K562 (cell line): ENCODE results near the gene EXOG. TPM values are rescaled to one million over a fixed set of nuclear protein-coding genes. Genes with fewer than 3 reads are reported as not detected.

Experiments used
- ERF ChIP-seq: fragments of 450-650 bp; formaldehyde crosslinking; IDR thresholded peaks from 2 replicates; pipeline ENCODE4 v1.4.0; 2020; ENCODE audit warnings: mild to moderate bottlenecking, mixed read lengths
- GABPB1 ChIP-seq: sonication (generic); formaldehyde crosslinking; IDR thresholded peaks from 2 replicates; pipeline ENCODE4 v1.8.0; 2022; ENCODE audit warnings: mild to moderate bottlenecking, missing genetic modification reagents
- HDAC1 ChIP-seq, 2 experiments: fragments of 450-650 bp; IDR thresholded peaks; 2 replicates each; pipeline ENCODE4 v1.6.1; 2016 to 2017; ENCODE audit warnings: inconsistent platforms in 1 of 2, mild to moderate bottlenecking in 1 of 2, moderate library complexity in 1 of 2
- HEY1 ChIP-seq: fragments of 250-450 bp; sonication (Bioruptor Pico); IDR thresholded peaks from 2 replicates; pipeline ENCODE4 v1.5.0; 2020; ENCODE audit warnings: mild to moderate bottlenecking, moderate library complexity, borderline replicate concordance
- KHSRP ChIP-seq: fragments of 450-650 bp; IDR thresholded peaks from 2 replicates; pipeline ENCODE4 v1.6.1; 2017
- MAFG ChIP-seq: fragments of 450-650 bp; conservative IDR thresholded peaks from 2 replicates; pipeline ENCODE4 v1.6.1; 2016; ENCODE audit warnings: missing genetic modification characterization, missing compliant biosample characterization
- MCM5 ChIP-seq: fragments of 450-650 bp; IDR thresholded peaks from 2 replicates; pipeline ENCODE4 v1.6.1; 2016; ENCODE audit warnings: low read depth
- MEF2A ChIP-seq: IDR thresholded peaks from 2 replicates; pipeline ENCODE4 v1.6.1; 2011; ENCODE audit warnings: low read depth, mild to moderate bottlenecking, low read length, moderate library complexity; ENCODE audit not compliant: control insufficient read depth
- NR4A1 ChIP-seq, 2 experiments: fragments of 250-450 bp in 1 of 2; fragments of 450-650 bp in 1 of 2; sonication (Bioruptor Pico) in 1 of 2; IDR thresholded peaks; 2 replicates each; pipeline versions ENCODE4 v1.4.0 to v1.6.1; 2016 to 2020; ENCODE audit warnings: mild to moderate bottlenecking in 2 of 2, missing compliant biosample characterization in 1 of 2, missing genetic modification characterization in 1 of 2, moderate library complexity in 1 of 2
- SMARCA4 ChIP-seq: fragments of 450-650 bp; IDR thresholded peaks from 2 replicates; pipeline ENCODE4 v1.6.1; 2016
- TBL1XR1 ChIP-seq, 2 experiments: IDR thresholded peaks; 2 replicates each; pipeline ENCODE4 v1.6.1; 2012; ENCODE audit warnings: improper control_type of control experiment in 2 of 2, low read length in 2 of 2, mild to moderate bottlenecking in 1 of 2
- ZNF124 ChIP-seq: sonication (generic); formaldehyde crosslinking; IDR thresholded peaks from 2 replicates; pipeline ENCODE4 v1.8.1; 2022; ENCODE audit warnings: missing genetic modification reagents
- polyA plus RNA-seq, 8 experiments: library from polyadenylated mRNA; depleted of rRNA in 4 of 8; stranded (reverse) in 5 of 8; unstranded in 3 of 8; fragments of >200 nt; fragmentation: Nextera tagmentation in 2 of 8; fragmentation: Illumina TruSeq in 1 of 8; extraction: Ambion mirVana in 2 of 8; extraction: Trizol in 1 of 8; gene quantifications; 2 replicates each; pipeline versions ENCODE4 v1.2.1 to v1.2.3, GENCODE V29; 2011 to 2014; ENCODE audit warnings: inconsistent platforms in 1 of 8, missing spikeins in 1 of 8
- total RNA-seq, 7 experiments: library from RNA; depleted of rRNA in 6 of 7; stranded (reverse); fragments of >200 nt in 6 of 7; fragmentation: Illumina TruSeq in 2 of 7; extraction: Trizol in 2 of 7; gene quantifications; 2 replicates each; pipeline versions ENCODE4 v1.2.1 to v1.2.3, GENCODE V29; 2011 to 2021; ENCODE audit warnings: low replicate concordance in 1 of 7
- TF ChIP-seq, protein P1 (sequence below): fragments of 450-650 bp; IDR thresholded peaks from 2 replicates; pipeline ENCODE4 v1.6.1; 2017; ENCODE audit warnings: antibody characterized with exemption, mild to moderate bottlenecking
- TF ChIP-seq, protein P2 (sequence below): sonication (generic); formaldehyde crosslinking; IDR thresholded peaks from 2 replicates; pipeline ENCODE4 v1.8.0; 2023; ENCODE audit warnings: mild to moderate bottlenecking, missing genetic modification reagents
- TF ChIP-seq, protein P3 (sequence below): sonication (generic); formaldehyde crosslinking; IDR thresholded peaks from 2 replicates; pipeline ENCODE4 v1.8.1; 2023; ENCODE audit warnings: mild to moderate bottlenecking, missing genetic modification reagents
- TF ChIP-seq, protein P4 (sequence below): sonication (generic); formaldehyde crosslinking; IDR thresholded peaks from 2 replicates; pipeline ENCODE4 v1.8.0; 2022; ENCODE audit warnings: mild to moderate bottlenecking, missing genetic modification reagents
- TF ChIP-seq, protein P5 (sequence below): fragments of 450-650 bp; formaldehyde crosslinking; conservative IDR thresholded peaks from 2 replicates; pipeline ENCODE4 v1.4.0; 2022; ENCODE audit warnings: mild to moderate bottlenecking, missing genetic modification characterization

EXOG gene
- total and polyA plus RNA-seq, 9 of the 15 experiments (the other 6 are each of a cell fraction or from before 2014, with no cell fraction given): 10.8 to 21.7 (median 14.8) TPM

DNA sequence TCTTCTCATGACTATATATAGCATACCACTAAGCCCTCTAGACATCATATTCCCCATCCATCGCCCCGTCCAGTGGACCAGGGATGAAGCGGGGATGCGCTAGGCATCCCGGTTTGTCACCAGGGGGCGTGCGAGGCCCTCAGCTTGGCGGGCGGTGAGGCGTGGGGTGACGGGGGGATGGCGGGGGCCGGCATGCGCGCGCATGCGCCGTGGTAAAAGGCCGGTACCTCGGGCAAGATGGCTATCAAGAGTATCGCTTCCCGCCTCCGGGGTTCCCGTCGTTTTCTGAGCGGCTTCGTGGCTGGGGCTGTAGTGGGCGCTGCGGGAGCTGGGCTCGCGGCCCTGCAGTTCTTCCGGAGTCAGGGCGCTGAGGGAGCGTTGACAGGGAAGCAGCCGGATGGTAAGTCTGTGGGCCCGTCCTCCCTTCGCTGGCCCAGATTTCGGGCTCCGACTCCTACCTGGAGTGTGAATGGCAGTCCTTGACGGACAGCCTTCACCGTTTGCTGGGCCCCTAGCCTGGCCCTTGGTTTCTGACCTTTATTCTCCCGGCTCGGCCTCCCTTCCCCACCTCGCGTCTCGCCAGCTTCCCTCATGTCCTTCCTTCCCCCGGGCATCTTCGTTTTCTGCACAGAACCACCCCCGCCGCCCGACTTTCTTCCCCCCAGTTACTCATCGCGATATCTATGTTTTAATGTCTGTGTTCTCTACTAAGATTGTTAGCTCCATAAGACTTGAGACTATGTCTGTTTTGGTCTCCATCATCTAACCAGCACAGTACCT lies at the start of gene EXOG (continued):
- TF ChIP-seq, protein P1, sequence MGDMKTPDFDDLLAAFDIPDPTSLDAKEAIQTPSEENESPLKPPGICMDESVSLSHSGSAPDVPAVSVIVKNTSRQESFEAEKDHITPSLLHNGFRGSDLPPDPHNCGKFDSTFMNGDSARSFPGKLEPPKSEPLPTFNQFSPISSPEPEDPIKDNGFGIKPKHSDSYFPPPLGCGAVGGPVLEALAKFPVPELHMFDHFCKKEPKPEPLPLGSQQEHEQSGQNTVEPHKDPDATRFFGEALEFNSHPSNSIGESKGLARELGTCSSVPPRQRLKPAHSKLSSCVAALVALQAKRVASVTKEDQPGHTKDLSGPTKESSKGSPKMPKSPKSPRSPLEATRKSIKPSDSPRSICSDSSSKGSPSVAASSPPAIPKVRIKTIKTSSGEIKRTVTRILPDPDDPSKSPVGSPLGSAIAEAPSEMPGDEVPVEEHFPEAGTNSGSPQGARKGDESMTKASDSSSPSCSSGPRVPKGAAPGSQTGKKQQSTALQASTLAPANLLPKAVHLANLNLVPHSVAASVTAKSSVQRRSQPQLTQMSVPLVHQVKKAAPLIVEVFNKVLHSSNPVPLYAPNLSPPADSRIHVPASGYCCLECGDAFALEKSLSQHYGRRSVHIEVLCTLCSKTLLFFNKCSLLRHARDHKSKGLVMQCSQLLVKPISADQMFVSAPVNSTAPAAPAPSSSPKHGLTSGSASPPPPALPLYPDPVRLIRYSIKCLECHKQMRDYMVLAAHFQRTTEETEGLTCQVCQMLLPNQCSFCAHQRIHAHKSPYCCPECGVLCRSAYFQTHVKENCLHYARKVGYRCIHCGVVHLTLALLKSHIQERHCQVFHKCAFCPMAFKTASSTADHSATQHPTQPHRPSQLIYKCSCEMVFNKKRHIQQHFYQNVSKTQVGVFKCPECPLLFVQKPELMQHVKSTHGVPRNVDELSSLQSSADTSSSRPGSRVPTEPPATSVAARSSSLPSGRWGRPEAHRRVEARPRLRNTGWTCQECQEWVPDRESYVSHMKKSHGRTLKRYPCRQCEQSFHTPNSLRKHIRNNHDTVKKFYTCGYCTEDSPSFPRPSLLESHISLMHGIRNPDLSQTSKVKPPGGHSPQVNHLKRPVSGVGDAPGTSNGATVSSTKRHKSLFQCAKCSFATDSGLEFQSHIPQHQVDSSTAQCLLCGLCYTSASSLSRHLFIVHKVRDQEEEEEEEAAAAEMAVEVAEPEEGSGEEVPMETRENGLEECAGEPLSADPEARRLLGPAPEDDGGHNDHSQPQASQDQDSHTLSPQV: 0 out of 2 replicates have a peak, but pooled peaks have one; percentile 32
- TF ChIP-seq HEY1 (no peak), HDAC1 (IDR thresholded peaks at IDR 0.05) (peak in 1 of 2 experiments; percentile 58; a peak in 1 of 4 replicates), MCM5 (no peak), TBL1XR1 (IDR thresholded peaks at IDR 0.05; ENCODE audit: low read length in 2 of 2) (0 out of 4 replicates have a peak, but pooled peaks of 1 of the 2 experiments have one; percentile 31), ZNF124 (CRISPR knock-in tag) (no peak), GABPB1 (CRISPR knock-in tag) (peak; percentile 64), ERF (CRISPR knock-in tag) (0 out of 2 replicates have a peak, but pooled peaks have one; percentile 39), MAFG (tag) (no peak), NR4A1 (CRISPR knock-in tag; IDR thresholded peaks at IDR 0.05) (peak; percentile 37; the same call in 1 of the 2 replicates), NR4A1 (tag; IDR thresholded peaks at IDR 0.05) (no peak), KHSRP (no peak), SMARCA4 (peak; percentile 38; the same call in 1 of the 2 replicates), MEF2A (no peak)
- TF ChIP-seq, protein P2, sequence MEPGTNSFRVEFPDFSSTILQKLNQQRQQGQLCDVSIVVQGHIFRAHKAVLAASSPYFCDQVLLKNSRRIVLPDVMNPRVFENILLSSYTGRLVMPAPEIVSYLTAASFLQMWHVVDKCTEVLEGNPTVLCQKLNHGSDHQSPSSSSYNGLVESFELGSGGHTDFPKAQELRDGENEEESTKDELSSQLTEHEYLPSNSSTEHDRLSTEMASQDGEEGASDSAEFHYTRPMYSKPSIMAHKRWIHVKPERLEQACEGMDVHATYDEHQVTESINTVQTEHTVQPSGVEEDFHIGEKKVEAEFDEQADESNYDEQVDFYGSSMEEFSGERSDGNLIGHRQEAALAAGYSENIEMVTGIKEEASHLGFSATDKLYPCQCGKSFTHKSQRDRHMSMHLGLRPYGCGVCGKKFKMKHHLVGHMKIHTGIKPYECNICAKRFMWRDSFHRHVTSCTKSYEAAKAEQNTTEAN (CRISPR knock-in tag): no peak
- TF ChIP-seq, protein P3, sequence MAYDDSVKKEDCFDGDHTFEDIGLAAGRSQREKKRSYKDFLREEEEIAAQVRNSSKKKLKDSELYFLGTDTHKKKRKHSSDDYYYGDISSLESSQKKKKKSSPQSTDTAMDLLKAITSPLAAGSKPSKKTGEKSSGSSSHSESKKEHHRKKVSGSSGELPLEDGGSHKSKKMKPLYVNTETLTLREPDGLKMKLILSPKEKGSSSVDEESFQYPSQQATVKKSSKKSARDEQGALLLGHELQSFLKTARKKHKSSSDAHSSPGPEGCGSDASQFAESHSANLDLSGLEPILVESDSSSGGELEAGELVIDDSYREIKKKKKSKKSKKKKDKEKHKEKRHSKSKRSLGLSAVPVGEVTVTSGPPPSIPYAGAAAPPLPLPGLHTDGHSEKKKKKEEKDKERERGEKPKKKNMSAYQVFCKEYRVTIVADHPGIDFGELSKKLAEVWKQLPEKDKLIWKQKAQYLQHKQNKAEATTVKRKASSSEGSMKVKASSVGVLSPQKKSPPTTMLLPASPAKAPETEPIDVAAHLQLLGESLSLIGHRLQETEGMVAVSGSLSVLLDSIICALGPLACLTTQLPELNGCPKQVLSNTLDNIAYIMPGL (CRISPR knock-in tag): peak; percentile 92
- TF ChIP-seq, protein P4, sequence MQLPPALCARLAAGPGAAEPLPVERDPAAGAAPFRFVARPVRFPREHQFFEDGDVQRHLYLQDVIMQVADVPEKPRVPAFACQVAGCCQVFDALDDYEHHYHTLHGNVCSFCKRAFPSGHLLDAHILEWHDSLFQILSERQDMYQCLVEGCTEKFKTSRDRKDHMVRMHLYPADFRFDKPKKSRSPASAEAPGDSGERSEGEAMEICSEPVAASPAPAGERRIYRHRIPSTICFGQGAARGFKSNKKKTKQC (CRISPR knock-in tag): peak; percentile 44; the same call in 1 of the 2 replicates
- TF ChIP-seq, protein P5, sequence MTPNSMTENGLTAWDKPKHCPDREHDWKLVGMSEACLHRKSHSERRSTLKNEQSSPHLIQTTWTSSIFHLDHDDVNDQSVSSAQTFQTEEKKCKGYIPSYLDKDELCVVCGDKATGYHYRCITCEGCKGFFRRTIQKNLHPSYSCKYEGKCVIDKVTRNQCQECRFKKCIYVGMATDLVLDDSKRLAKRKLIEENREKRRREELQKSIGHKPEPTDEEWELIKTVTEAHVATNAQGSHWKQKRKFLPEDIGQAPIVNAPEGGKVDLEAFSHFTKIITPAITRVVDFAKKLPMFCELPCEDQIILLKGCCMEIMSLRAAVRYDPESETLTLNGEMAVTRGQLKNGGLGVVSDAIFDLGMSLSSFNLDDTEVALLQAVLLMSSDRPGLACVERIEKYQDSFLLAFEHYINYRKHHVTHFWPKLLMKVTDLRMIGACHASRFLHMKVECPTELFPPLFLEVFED (CRISPR knock-in tag): 0 out of 2 replicates have a peak, but pooled peaks have one; percentile 56
